Esophagus muscularis mucosa (tissue), 4 donors: Measurements from ENCODE around the gene CD8B2.

Experiments
- EP300 ChIP-seq: sonication (generic); formaldehyde crosslinking; IDR thresholded peaks from one replicate; pipeline ENCODE4 v1.6.1; 2017; ENCODE audit warnings: antibody characterized with exemption
- POLR2AphosphoS5 ChIP-seq, 2 donors: sonication (generic); formaldehyde crosslinking; IDR thresholded peaks; one replicate each; pipeline ENCODE4 v1.6.1; 2017; ENCODE audit warnings: antibody characterized with exemption in 2 of 2
- TF ChIP-seq, protein P1 (sequence below), 3 experiments: fragments of 200-600 bp in 2 of 3; fragments of 450-650 bp in 1 of 3; sonication (generic) in 2 of 3; IDR thresholded peaks; one replicate each; pipeline ENCODE4 v1.5.1; 2017 to 2019; ENCODE audit warnings: antibody characterized with exemption in 3 of 3, mild to moderate bottlenecking in 2 of 3, moderate library complexity in 1 of 3

DNA sequence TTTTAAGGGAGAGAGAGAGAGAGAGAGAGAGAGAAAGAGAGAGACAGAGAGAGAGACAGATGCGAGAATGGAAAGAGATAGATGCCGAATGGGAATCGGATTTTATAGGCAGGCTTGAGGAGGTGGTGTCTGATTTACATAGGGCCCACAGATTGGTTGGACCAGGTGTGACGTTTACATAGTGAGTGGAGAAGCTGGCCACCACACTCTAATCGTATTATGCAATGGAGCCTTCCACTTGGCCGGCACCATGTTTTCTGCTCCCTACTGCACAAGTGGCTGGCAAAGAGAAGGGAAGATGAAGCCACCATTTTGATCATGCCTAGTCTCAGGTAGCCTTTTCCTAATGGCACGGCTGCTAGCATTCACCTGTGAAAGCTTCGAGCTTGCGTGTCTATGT lies 33.9 kb downstream of the CD8B2 start:
- TF ChIP-seq, protein P1, sequence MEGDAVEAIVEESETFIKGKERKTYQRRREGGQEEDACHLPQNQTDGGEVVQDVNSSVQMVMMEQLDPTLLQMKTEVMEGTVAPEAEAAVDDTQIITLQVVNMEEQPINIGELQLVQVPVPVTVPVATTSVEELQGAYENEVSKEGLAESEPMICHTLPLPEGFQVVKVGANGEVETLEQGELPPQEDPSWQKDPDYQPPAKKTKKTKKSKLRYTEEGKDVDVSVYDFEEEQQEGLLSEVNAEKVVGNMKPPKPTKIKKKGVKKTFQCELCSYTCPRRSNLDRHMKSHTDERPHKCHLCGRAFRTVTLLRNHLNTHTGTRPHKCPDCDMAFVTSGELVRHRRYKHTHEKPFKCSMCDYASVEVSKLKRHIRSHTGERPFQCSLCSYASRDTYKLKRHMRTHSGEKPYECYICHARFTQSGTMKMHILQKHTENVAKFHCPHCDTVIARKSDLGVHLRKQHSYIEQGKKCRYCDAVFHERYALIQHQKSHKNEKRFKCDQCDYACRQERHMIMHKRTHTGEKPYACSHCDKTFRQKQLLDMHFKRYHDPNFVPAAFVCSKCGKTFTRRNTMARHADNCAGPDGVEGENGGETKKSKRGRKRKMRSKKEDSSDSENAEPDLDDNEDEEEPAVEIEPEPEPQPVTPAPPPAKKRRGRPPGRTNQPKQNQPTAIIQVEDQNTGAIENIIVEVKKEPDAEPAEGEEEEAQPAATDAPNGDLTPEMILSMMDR (IDR thresholded peaks at IDR 0.05) = no peak
- no peak for TF ChIP-seq POLR2AphosphoS5 (IDR thresholded peaks at IDR 0.05)
- no peak for TF ChIP-seq EP300
